Measurements from ENCODE around the gene SMIM29.
"Not testable (repeated sequence)": the region's sequence is repeated elsewhere in the genome, so short reads cannot be mapped to it uniquely, and the experiment has no call there.

Gene SMIM29

DNA sequence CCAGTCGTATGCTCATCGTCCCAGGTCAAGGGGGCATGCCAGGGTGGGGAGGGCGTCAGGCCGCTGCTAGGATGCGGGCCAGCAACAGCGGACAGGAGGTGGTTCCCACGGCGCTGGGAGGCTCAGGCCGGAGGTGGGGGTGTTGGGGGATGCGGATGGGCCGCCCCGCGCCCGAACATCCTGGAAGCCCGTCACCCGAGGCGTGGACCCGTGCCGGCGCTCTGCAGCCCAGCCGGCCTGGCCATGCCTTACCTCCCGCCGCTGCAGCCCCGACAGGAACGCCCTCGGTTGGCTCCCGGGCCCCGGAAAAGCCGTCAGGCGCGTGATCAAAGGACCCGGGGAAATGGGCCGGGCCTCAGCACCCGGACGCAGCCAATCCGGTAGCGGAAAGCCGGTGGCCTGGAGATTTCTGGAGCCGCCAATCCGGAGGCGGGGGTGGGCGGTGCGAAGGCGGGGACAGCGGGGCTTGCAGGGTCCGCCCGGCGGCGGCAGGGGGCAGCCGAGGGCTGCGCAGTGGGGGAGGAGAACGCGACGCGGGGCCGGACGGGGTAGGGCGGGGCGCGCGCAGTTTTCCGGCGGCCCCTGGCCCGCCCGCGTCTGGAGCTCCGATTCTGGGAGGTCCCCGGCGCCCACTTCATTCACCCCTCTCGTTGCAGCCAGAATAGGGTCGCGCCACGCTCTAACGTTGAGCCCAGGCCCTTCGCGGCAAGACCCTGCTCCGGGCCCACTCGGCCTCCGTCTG lies at the start of gene SMIM29:
TSS of gene SMIM29 (minus strand) at position 280 of the 742 bp plus-strand sequence. CDS start 1,215 bp downstream, outside the sequence.
- DNase-seq = peak; percentile 96

DNA sequence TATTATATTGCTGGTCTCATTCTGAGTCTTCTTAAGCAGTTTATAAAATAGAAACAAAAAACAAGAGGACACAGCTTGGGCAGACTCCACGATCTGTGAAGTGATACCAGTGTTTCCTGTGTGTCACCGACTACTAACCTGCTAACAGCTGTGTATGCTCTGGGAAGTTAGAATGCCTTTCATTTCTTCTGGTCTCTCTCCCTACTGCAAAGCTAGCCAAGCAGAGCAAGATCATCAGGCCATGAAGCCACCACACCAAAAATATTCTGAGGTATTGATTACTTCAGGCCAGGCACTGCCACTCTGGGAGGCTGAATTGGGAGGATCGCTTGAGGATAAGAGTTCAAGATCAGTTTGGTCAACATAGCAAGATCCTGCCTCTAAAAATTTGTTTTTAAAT lies 46.9 kb upstream of the SMIM29 start:
- no peak for DNase-seq

DNA sequence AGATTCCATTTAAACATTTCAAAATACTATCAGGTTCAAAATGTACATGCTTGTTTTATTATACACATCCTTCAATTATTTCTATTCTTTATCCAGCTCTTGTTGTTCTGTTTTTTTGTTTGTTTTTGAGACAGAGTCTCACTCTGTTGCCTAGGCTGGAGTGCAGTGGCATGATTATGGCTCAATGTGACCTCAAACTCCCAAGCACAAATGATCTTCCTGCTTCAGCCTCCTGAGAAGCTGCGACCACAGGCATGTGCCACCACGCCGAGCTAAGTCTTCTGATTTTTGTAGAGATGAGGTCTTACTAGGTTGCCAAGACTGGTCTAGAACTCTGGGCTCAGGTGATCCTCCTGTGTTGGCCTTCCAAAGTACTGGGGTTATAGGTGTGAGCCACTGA lies 44.1 kb upstream of the SMIM29 start:
- DNase-seq = no peak

DNA sequence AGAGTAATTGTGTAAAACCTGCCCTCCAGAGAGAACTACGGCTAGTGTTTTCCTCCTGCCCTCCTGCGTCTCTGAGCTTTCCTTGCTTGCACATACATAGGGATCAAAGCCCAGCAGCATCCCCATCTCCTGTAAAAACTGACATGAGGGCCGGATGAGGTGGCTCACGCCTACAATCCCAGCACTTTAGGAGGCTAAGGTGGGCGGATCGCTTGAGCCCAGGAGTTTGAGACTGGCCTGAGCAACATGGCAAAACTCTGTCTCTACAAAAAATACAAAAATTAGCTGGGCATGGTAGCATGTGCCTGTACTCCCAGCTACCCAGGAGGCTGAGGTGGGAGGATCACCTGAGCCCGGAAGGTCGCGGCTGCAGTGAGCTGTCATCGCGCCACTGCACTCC lies 40.3 kb upstream of the SMIM29 start:
- DNase-seq = no peak

DNA sequence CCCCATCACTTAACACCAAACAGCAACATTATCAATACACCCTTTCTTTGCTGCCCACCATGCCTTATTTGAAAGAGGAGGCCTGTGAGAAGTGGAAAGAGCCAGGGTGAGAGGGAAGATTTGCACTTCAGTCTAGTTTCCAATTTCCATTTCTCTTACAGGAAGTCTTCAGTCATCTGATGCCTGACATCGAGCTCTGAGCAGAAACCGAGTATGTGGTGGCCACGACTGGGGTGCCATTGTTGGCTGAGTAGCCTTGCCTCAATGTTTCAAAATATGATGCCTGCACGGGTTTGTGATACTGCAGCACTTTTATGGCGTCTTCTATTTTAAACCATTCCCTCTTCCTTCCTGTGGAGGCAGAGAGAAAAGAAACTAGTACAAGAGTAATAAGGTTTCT lies 39.8 kb upstream of the SMIM29 start:
- no peak for DNase-seq

DNA sequence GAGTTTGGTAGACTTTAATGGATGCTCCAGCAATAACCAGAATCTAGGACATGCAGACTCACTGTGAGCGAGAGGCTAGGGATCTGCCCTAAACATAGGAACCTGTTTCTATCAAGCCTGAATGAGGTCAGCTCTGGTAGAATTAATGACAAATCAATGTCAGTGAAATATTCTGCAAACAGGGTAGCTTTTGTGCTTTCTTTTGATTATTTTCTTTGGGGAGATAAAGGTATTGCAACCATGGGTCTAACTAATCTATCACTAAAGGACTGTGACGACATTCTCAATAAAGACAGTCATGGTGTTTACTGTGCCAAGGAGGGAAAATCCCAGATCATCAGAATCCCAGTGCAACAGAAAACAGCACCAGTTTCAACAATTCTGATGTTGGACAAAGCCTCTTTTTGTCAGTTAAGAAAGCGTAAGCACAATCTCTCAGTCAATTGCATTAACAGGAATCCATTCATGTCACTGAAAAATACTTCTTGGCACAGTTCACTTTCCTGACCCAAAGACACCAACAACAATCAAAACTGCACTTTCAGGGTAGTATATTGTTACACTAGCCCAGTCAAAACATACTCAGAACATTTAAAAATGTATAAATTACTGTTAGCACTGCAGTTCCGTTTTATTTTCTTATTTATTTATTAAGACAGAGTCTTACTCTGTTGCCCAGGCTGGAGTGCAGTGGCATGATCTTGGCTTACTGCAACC lies 36.8 kb upstream of the SMIM29 start:
- no peak for DNase-seq

DNA sequence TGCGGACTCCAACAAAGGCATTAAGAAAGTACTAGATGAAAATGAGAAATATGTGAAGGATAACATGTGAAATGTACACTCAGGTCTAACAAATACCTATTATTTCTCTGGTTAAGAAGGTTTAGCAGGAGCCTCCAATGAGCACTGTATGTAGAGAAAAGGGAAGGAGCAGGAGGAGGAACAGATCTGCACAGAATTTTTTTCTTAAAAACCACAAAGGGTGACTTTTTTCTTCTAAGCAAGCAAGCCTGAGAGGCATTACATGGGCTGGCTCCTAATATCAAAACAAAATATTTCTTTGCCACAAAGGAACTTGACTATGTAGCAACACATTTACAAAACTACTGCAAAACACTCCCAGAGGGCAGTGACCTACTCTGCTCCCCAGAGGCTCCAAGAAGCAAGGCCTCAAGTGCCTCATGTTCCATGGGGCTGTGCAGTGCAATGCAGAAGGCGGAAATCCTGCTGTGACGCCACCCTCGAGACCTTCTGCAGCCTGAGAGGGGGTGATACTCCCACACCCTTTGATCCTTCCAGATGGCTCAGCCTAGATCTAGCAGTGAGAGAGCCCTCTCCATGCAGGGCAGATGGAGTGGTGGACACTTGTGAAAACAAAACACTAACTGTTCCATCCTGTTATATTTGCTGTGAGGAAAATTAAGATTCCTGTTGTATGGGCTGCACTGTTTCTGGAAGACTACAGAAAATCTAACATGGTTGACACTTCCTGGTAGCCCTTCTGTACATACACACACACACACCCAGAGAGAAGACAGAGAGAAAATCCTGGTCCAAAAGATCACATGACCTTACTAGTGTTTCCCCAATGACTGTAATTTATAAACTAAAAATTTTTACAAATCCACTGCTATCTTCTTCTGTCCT lies 36.0 kb upstream of the SMIM29 start:
- peak; percentile 16 for DNase-seq

DNA sequence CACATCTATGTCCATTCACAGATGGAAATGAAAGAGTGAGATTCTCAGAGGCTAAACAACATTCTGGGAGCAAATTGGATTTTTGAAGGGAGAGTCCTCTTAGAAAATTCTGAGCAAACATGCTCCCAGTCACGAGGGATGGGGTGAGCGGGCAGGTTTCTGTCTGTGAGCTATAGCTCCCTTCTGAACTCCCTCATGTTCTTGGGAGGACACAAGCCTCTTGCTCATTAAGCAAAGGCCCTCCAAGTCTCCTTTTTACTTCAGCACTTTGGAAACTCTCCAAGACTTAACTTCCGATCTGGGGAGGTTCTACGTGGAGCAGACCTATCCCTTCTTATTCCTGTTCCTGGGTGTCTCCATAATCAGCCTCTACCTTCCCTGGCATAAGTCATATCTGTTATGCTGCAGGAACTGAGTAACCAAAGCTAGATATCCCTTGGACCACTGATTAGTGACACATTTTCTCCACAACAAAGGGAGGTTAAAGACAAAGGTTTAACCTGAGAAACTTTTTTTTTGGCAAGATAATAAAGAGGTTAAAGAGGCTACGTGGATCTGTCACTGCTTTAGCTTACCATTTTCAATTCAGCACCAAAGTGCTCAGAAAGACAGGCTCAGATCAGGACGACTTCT lies 33.0 kb upstream of the SMIM29 start:
- no peak for DNase-seq

DNA sequence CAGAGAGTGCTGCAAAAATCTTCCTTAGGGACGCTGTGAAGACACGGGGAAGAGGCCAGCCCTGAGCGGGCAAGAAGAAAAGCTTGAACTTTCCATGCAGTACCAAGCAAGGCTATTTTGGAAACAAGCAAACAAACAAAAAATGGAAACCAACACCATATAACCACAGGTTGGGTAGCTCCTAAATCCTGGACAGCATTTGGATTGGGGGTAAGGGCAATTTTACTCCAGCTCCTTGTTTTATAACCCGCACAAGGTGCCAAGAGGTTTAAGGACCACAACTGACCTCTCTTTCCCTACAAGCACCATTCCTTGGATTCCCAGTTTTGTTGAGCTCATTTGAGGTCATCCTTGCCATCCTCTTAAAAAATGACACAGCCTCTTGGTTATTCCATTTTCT lies 31.4 kb upstream of the SMIM29 start:
- no peak for DNase-seq

DNA sequence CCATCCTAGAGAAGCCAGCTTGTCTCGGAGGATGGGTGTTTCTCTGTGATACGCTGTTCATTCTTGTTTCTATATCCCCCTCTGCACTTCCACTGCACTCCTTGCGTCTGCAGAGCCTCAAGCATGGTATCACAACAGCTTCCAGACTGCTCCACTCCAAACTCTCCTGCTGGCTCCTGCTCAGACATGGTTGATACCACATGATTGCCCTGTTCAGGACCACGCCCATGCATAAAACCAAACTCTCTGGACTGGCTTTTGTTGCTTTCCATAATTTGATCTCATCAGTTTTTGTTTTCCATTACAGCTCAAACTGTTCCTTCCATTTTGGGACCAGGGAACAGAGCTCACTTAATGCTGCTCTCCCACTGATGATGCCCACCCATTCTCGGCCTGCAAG lies 30.0 kb upstream of the SMIM29 start:
- DNase-seq = no peak

DNA sequence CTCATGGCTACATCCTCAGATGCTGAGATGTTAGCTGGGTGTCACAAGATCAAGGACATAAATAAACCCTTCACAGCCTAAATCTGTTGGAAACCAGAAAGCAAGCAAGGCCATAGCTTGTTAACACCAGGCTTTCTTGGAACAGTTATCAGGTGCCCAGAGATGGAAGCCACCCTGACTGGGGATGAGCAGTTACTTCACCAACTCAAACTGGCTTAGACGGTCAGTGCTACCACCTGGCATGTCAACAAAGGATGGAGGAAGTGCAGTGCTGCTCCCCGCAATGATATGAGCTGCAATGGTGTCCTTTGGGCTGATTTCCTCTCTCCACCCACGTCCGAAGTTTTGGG lies 28.9 kb upstream of the SMIM29 start:
- no peak for DNase-seq

DNA sequence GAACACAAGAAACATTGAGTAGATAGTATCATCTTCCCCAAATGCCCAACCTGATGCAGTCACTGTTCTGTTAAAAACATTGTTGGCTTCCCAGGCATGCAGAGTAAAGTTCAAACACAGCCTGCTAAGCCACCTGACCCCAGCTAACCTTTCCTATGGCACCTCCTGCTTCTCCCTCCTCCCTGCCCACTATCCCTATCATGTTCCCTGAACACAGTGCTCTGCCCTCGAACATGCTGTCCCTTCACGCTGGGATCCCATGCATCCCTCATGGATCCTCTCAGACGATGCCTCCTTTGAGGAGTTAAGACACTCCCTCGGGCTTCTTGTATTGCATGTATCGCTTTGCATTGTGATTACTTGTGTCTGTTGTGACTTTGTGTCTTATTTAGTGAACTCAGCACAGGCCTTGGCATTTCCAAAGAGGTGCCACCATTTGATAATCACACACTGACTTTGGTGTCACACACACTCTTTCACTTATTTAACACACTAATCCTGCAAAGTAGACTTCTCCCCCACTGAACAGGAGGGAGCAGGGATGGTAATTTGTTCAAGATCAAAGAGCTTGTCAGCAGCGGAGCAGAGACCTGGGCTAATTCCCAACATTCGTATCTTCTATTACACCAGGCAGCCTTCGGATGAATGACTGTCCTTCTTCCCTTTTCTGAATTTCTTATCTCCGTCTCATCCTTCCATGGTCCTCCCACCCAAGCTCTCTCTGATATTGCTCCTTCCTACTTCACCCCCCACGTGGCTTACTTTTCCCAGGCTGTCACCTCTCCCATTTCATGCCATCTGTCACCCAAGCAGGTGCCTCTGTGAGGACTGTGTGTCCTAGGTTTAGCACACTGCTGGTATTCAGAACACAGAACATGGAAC lies 28.3 kb upstream of the SMIM29 start:
- DNase-seq = no peak

DNA sequence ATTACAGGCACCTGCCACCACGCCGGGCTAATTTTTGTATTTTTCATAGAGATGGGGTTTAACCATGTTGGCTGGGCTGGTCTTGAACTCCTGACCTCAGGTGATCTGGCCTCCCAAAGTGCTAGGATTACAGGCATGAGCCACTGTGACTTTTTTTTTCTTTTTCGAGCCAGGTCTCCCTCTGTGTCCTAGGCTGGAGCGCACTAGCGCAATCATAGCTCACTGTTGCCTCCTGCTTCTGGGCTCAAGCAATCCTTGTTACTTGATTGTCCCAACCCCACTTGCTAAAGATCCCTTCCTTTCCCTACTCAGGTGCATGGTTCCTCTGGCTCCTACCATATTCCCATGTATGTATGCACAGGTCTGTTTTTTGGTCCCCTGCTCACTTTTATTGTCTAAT lies 27.4 kb upstream of the SMIM29 start:
- DNase-seq = no peak

DNA sequence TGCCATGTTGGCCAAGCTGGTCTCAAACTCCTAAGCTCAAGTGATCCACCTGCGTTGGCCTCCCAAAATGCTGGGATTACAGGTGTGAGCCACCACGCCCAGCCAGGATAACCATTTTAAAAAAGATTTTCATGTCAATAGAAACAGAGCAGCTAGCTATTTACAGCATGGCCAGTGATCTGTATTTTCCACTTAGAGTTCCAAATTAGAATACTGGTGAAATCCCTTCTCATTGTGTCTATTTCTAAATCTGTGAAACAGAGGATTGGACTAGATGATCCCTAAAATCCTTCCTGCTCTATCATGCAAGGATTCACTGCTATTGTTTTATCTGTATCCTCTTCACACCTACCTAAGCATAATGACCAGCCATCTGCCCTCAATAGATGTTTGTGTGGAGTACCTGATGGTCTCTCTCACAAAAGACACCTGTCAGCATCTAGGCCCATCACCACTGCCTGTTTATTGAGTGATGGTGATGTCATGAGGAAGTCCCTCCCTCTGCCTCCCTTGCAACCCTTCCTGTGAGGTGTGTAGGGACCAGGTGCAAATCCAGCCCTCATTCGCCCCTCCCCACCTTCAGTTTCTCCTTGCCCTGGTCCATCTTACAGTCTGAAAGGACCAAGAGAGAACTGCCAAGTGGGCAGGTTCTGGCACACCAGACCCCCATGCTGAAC lies 26.5 kb upstream of the SMIM29 start:
- DNase-seq = no peak

DNA sequence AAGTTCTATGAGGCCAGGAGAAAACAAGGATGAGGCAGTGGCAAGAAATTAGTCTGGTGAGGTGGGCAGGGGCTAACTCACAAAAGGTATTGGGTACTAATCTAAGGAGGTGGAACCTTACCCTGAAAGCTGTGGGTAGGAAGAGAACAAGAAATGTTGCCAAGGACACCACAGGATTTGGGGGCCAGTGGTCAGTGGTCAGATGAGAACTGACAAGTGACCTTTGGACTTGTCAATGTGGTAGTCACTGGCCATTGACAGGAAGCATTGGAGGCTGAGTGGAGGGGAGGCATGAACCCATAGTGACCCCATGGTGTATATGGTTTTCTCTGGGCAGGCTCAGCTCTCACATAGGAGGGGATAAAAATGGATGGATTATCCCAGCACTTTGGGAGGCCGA lies 25.3 kb upstream of the SMIM29 start:
- DNase-seq = no peak

DNA sequence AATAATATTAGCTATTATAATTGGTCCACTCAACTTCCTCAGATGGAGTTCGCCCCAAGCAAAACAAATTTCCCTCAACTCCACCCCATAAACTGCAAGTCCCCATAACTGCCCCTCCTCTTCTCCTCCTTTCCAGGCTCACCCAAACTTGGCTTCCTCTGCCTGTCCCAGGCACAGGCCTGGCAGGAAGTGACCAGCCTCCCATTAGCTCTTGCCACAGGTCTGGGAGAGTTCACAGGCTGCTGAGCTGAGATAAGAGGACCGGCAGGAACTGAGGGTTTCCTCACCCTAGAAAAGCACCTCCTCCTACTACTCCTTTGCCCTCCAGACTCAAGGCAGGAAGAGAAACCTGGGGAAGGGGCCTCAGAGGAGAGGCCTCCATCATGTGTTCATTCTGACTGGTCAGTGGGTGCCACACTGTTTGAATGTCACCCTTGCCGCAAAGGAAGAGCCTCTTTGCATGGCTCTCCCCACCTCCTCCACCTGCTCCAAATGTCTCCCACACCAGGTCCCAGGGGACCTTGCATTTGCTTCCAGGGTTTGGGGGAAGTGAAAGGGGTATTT lies 24.5 kb upstream of the SMIM29 start:
- peak; percentile 12 for DNase-seq

DNA sequence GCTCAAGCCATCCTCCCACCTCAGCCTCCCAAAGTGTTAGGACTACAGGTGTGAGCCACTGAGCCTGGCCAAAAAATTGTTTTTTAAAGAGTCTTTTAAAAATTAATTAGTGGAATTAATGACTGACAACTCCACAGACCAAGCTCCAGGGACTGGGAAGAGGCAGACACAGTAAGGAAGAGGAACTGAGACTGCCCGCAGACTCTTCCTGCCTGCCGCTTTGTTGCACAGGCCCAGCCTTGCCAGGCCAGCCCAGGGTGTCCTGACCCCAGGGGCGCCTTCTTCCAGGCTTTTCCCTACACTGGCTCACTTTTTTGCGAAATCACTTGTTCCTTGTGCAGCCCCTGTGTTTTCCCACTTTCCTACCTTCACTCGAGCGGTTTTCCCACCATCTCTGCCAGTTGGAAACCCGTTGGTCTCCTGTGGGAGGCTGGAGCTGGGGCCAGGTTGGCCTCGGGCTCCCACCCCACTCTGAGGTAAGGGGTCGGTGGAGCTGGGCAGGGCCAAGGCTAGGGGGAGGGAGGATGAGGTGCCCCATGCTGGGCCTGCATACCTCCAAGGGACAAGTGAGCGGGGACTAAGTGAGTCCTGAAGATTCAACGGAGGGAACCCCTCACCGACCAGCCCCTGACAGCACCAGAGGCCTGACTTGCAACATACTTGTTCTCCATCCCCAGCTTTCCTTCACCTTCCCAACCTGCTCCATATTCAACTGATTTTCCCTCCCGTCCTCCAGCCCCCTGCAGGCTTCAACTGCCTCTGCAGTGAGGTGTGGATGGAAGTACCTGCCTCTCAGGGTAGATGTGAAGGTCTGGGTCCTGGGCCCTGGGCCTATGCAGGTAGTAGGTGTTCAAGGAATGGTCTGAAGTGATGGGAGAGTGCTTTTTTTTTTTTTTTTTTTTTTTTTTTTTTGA lies 23.5 kb upstream of the SMIM29 start:
- no peak for DNase-seq

DNA sequence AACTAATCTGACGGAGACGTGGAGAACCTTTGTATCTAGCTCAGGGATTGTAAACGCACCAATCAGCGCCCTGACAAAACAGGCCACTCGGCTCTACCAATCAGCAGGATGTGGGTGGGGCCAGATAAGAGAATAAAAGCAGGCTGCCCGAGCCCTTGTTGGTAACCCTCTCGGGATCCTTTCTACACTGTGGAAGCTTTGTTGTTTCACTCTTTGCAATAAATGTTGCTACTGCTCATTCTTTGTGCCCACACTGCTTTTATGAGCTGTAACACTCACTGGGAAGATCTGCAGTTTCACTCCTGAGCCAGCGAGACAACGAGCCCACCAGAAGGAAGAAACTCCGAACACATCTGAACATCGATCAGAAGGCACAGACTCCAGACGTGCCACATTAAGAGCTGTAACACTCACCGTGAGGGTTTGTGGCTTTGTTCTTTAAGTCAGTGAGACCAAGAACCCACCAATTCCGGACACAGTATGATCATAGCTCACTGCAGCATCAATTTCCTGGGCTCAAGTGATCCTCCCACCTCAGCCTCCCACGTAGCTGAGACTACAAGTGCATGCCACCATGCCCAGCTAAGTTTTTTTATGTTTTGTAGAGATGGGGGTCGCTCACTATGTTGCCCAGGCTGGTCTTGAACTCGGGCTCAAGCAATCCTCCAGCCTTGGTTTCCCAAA lies 21.0 kb upstream of the SMIM29 start:
- DNase-seq = not testable (repeated sequence)

DNA sequence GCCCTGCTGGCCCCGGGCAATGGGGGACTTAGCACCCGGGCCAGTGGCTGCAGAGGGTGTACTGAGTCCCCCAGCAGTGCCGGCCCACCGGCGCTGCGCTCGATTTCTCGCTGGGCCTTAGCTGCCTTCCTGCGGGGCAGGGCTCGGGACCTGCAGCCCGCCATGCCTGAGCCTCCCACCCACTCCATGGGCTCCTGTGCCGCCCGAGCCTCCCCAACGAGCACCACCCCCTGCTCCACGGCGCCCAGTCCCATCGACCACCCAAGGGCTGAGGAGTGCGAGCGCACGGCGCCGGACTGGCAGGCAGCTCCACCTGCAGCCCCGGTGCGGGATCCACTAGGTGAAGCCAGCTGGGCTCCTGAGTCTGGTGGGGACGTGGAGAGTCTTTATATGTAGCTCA lies 20.3 kb upstream of the SMIM29 start:
- DNase-seq = not testable (repeated sequence)

Data from EL (cell line).